ENCODE measurements around the gene OR2AP1.
"Not testable (repeated sequence)": the region's sequence is repeated elsewhere in the genome, so short reads cannot be mapped to it uniquely, and the experiment has no call there.

Gene OR2AP1

GRCh38 chr12:55570689-55571088 is 1.6 kb upstream of the OR2AP1 start:
- CTCF ChIA-PET: interaction anchor here (0.7 kb wide), 1 partner anchor 707 kb away, joined by 5 read pairs; no protein-coding TSS in a partner anchor
- H3K27ac ChIP-seq (ENCODE audit: extremely low read depth, low read depth, low read length); H3K9me3 ChIP-seq (ENCODE audit: control insufficient read depth, insufficient read depth, low read depth, low read length); POLR2A ChIA-PET; H3K4me1 ChIP-seq (ENCODE audit: control insufficient read depth, insufficient read depth, low read length); H3K36me3 ChIP-seq (ENCODE audit: control insufficient read depth in 2 of 2, insufficient read depth in 1 of 2, low read length in 2 of 2); H3K4me3 ChIP-seq (ENCODE audit: low read depth, low read length): not testable (repeated sequence)
- peak; percentile 82 for TF ChIP-seq ZNF707 (tag by site-specific recombination; IDR thresholded peaks at IDR 0.05)

- Histone ChIP-seq H3K27ac (ENCODE audit: extremely low read depth, low read depth, low read length) (no peak overlapping the region), H3K9me3 (ENCODE audit: control insufficient read depth, insufficient read depth, low read depth, low read length) (no peaks in the 10 kb centered on the region), H3K36me3 (ENCODE audit: control insufficient read depth in 2 of 2, insufficient read depth in 1 of 2, low read length in 2 of 2) (no peaks in the 10 kb centered on the region), H3K4me3 (ENCODE audit: low read depth, low read length) (no peak overlapping the region), H3K4me1 (ENCODE audit: control insufficient read depth, insufficient read depth, low read length) (no peaks in the 10 kb centered on the region)
- TF ChIP-seq ZBTB8A (tag by site-specific recombination; IDR thresholded peaks at IDR 0.05) (no peak), ZNF560 (tag by site-specific recombination; IDR thresholded peaks at IDR 0.05; ENCODE audit: borderline replicate concordance) (no peak)
- POLR2A ChIA-PET: no interaction called here
- CTCF ChIA-PET: no interaction called here
Measured at GRCh38 chr12:55582066-55582465, 9.8 kb downstream of the OR2AP1 start.

GRCh38 chr12:55585817-55586216 is 13.5 kb downstream of the OR2AP1 start:
- ChIA-PET POLR2A (no interaction called here), CTCF (no interaction called here)
- Histone ChIP-seq H3K9me3 (ENCODE audit: control insufficient read depth, insufficient read depth, low read depth, low read length) (no peaks in the 10 kb centered on the region), H3K4me3 (ENCODE audit: low read depth, low read length) (no peak overlapping the region), H3K4me1 (ENCODE audit: control insufficient read depth, insufficient read depth, low read length) (no peaks in the 10 kb centered on the region), H3K36me3 (ENCODE audit: control insufficient read depth in 2 of 2, insufficient read depth in 1 of 2, low read length in 2 of 2) (no peaks in the 10 kb centered on the region), H3K27ac (ENCODE audit: extremely low read depth, low read depth, low read length) (no peak overlapping the region)
- no peak for TF ChIP-seq SCRT1 (tag by site-specific recombination; IDR thresholded peaks at IDR 0.05; ENCODE audit: borderline replicate concordance)
- no peak for TF ChIP-seq ZNF600 (tag by site-specific recombination; IDR thresholded peaks at IDR 0.05)

GRCh38 chr12:55590152-55590551 is 17.9 kb downstream of the OR2AP1 start:
- H3K27ac ChIP-seq (ENCODE audit: extremely low read depth, low read depth, low read length); H3K4me3 ChIP-seq (ENCODE audit: low read depth, low read length); POLR2A ChIA-PET; H3K36me3 ChIP-seq (ENCODE audit: control insufficient read depth in 2 of 2, insufficient read depth in 1 of 2, low read length in 2 of 2); H3K9me3 ChIP-seq (ENCODE audit: control insufficient read depth, insufficient read depth, low read depth, low read length); H3K4me1 ChIP-seq (ENCODE audit: control insufficient read depth, insufficient read depth, low read length); CTCF ChIA-PET: not testable (repeated sequence)

- no peak overlapping the region for H3K4me3 ChIP-seq (ENCODE audit: low read depth, low read length)
- POLR2A ChIA-PET: no interaction called here
- no peak for TF ChIP-seq ZNF138 (tag by site-specific recombination; IDR thresholded peaks at IDR 0.05; ENCODE audit: borderline replicate concordance)
- TF ChIP-seq ZNF416 (tag by site-specific recombination; IDR thresholded peaks at IDR 0.05): no peak
- TF ChIP-seq ZBTB49 (tag by site-specific recombination; IDR thresholded peaks at IDR 0.05; ENCODE audit: low read depth): no peak
- H3K4me1 ChIP-seq (ENCODE audit: control insufficient read depth, insufficient read depth, low read length): no peaks in the 10 kb centered on the region
- H3K27ac ChIP-seq (ENCODE audit: extremely low read depth, low read depth, low read length): no peak overlapping the region
- no peaks in the 10 kb centered on the region for H3K36me3 ChIP-seq (ENCODE audit: control insufficient read depth in 2 of 2, insufficient read depth in 1 of 2, low read length in 2 of 2)
- CTCF ChIA-PET: interaction anchor here (1.3 to 2.2 kb wide), 2 partner anchors 11 to 12 kb away, joined by 3 to 8 read pairs; no protein-coding TSS in a partner anchor
- H3K9me3 ChIP-seq (ENCODE audit: control insufficient read depth, insufficient read depth, low read depth, low read length): no peaks in the 10 kb centered on the region
Measured at GRCh38 chr12:55607821-55608594, 35.7 kb downstream of the OR2AP1 start.

- ChIA-PET CTCF (interaction anchor here (0.6 kb wide), 1 partner anchor 202 kb away, joined by 3 read pairs; no protein-coding TSS in a partner anchor), POLR2A (no interaction called here)
- Histone ChIP-seq H3K4me1 (ENCODE audit: control insufficient read depth, insufficient read depth, low read length) (no peaks in the 10 kb centered on the region), H3K4me3 (ENCODE audit: low read depth, low read length) (no peak overlapping the region), H3K27ac (ENCODE audit: extremely low read depth, low read depth, low read length) (no peak overlapping the region), H3K9me3 (ENCODE audit: control insufficient read depth, insufficient read depth, low read depth, low read length) (no peaks in the 10 kb centered on the region; the same call in 1 of the 2 replicates), H3K36me3 (ENCODE audit: control insufficient read depth in 2 of 2, insufficient read depth in 1 of 2, low read length in 2 of 2) (no peaks in the 10 kb centered on the region)
- TF ChIP-seq FEZF1 (tag by site-specific recombination; IDR thresholded peaks at IDR 0.05): no peak
- no peak for TF ChIP-seq KLF16 (tag by site-specific recombination; IDR thresholded peaks at IDR 0.05)
- TF ChIP-seq ZNF37A (tag by site-specific recombination; IDR thresholded peaks at IDR 0.05): no peak
- TF ChIP-seq ZNF555 (tag by site-specific recombination; conservative IDR thresholded peaks at IDR 0.05): no peak
- TF ChIP-seq ZNF660 (tag by site-specific recombination; IDR thresholded peaks at IDR 0.05): no peak
- TF ChIP-seq ZNF398 (tag by site-specific recombination; IDR thresholded peaks at IDR 0.05): no peak
- no peak for TF ChIP-seq ZBTB20 (tag by site-specific recombination; IDR thresholded peaks at IDR 0.05)
- TF ChIP-seq ZNF580 (tag by site-specific recombination; IDR thresholded peaks at IDR 0.05): no peak
- TF ChIP-seq ZNF707 (tag by site-specific recombination; IDR thresholded peaks at IDR 0.05): no peak
- TF ChIP-seq KLF8 (tag by site-specific recombination; IDR thresholded peaks at IDR 0.05): no peak
Measured at GRCh38 chr12:55610598-55610997, 38.3 kb downstream of the OR2AP1 start.

Data from HEK293 (cell line).